ENCODE data around the gene FUOM.

FUOM gene

GRCh38 chr10:133353988-133354605, 3.7 kb downstream of the FUOM start:
- H3K9ac ChIP-seq (ENCODE audit: low read length): no peak overlapping the region

GRCh38 chr10:133353202-133353959, 4.4 kb downstream of the FUOM start:
- no peak overlapping the region for H3K4me3 ChIP-seq (ENCODE audit: low read depth in 1 of 2, low read length in 2 of 2)
- no peaks in the 10 kb centered on the region for H3K36me3 ChIP-seq (ENCODE audit: insufficient read depth, low read length)
- H3K27me3 ChIP-seq (ENCODE audit: control insufficient read depth in 1 of 2, insufficient read depth in 2 of 2, low read length in 2 of 2): peaks cover 0 to 40% of the 10 kb centered on the region in 2 donors
- H3K4me1 ChIP-seq (ENCODE audit: insufficient read depth, low read length): peaks cover 6% of the 10 kb centered on the region
- H3K9me3 ChIP-seq (ENCODE audit: low read length): no peaks in the 10 kb centered on the region
- H3K27ac ChIP-seq (ENCODE audit: low read depth, low read length): no peak overlapping the region
- H3K9ac ChIP-seq (ENCODE audit: low read length): no peak overlapping the region

More at GRCh38 chr10:133353988-133354605, 3.7 kb downstream of the FUOM start:
- no peak overlapping the region for H3K4me3 ChIP-seq (ENCODE audit: low read depth in 1 of 2, low read length in 2 of 2)
- H3K9me3 ChIP-seq (ENCODE audit: low read length): no peaks in the 10 kb centered on the region
- peaks cover 0 to 40% of the 10 kb centered on the region in 2 donors for H3K27me3 ChIP-seq (ENCODE audit: control insufficient read depth in 1 of 2, insufficient read depth in 2 of 2, low read length in 2 of 2)
- H3K36me3 ChIP-seq (ENCODE audit: insufficient read depth, low read length): no peaks in the 10 kb centered on the region
- H3K27ac ChIP-seq (ENCODE audit: low read depth, low read length): no peak overlapping the region
- peaks cover 6% of the 10 kb centered on the region for H3K4me1 ChIP-seq (ENCODE audit: insufficient read depth, low read length)

- H3K9me3 ChIP-seq (ENCODE audit: low read length): no peaks in the 10 kb centered on the region
- peaks cover 4% of the 10 kb centered on the region for H3K4me1 ChIP-seq (ENCODE audit: insufficient read depth, low read length)
- H3K27me3 ChIP-seq (ENCODE audit: control insufficient read depth in 1 of 2, insufficient read depth in 2 of 2, low read length in 2 of 2): peaks cover 0 to 45% of the 10 kb centered on the region in 2 donors
Measured at GRCh38 chr10:133351408-133352318, 6.2 kb downstream of the FUOM start.

GRCh38 chr10:133350950-133351329, 6.9 kb downstream of the FUOM start:
- H3K9me3 ChIP-seq (ENCODE audit: low read length): no peaks in the 10 kb centered on the region
- no peak overlapping the region for H3K9ac ChIP-seq (ENCODE audit: low read length)
- H3K4me1 ChIP-seq (ENCODE audit: insufficient read depth, low read length): no peaks in the 10 kb centered on the region
- no peaks in the 10 kb centered on the region for H3K36me3 ChIP-seq (ENCODE audit: insufficient read depth, low read length)
- no peak overlapping the region for H3K27ac ChIP-seq (ENCODE audit: low read depth, low read length)
- H3K4me3 ChIP-seq (ENCODE audit: low read depth in 1 of 2, low read length in 2 of 2): no peak overlapping the region
- peaks cover 0 to 43% of the 10 kb centered on the region in 2 donors for H3K27me3 ChIP-seq (ENCODE audit: control insufficient read depth in 1 of 2, insufficient read depth in 2 of 2, low read length in 2 of 2)

More at GRCh38 chr10:133351408-133352318, 6.2 kb downstream of the FUOM start:
- H3K27ac ChIP-seq (ENCODE audit: low read depth, low read length): no peak overlapping the region
- no peak overlapping the region for H3K9ac ChIP-seq (ENCODE audit: low read length)
- no peak overlapping the region for H3K4me3 ChIP-seq (ENCODE audit: low read depth in 1 of 2, low read length in 2 of 2)
- H3K36me3 ChIP-seq (ENCODE audit: insufficient read depth, low read length): no peaks in the 10 kb centered on the region

- H3K9me3 ChIP-seq (ENCODE audit: low read length): no peaks in the 10 kb centered on the region
- peaks cover 0 to 40% of the 10 kb centered on the region in 2 donors for H3K27me3 ChIP-seq (ENCODE audit: control insufficient read depth in 1 of 2, insufficient read depth in 2 of 2, low read length in 2 of 2)
- no peak overlapping the region for H3K9ac ChIP-seq (ENCODE audit: low read length)
Measured at GRCh38 chr10:133350283-133350949, 7.4 kb downstream of the FUOM start.

GRCh38 chr10:133349577-133350011, 8.2 kb downstream of the FUOM start:
- Histone ChIP-seq H3K36me3 (ENCODE audit: insufficient read depth, low read length) (no peaks in the 10 kb centered on the region), H3K27me3 (ENCODE audit: control insufficient read depth in 1 of 2, insufficient read depth in 2 of 2, low read length in 2 of 2) (peaks cover 0 to 37% of the 10 kb centered on the region in 2 donors), H3K4me1 (ENCODE audit: insufficient read depth, low read length) (no peaks in the 10 kb centered on the region), H3K4me3 (ENCODE audit: low read depth in 1 of 2, low read length in 2 of 2) (no peak overlapping the region), H3K9me3 (ENCODE audit: low read length) (no peaks in the 10 kb centered on the region), H3K9ac (ENCODE audit: low read length) (no peak overlapping the region), H3K27ac (ENCODE audit: low read depth, low read length) (no peak overlapping the region)

More at GRCh38 chr10:133350283-133350949, 7.4 kb downstream of the FUOM start:
- no peaks in the 10 kb centered on the region for H3K36me3 ChIP-seq (ENCODE audit: insufficient read depth, low read length)
- no peaks in the 10 kb centered on the region for H3K4me1 ChIP-seq (ENCODE audit: insufficient read depth, low read length)
- H3K27ac ChIP-seq (ENCODE audit: low read depth, low read length): no peak overlapping the region
- no peak overlapping the region for H3K4me3 ChIP-seq (ENCODE audit: low read depth in 1 of 2, low read length in 2 of 2)

GRCh38 chr10:133349160-133349568, 8.7 kb downstream of the FUOM start:
- no peak overlapping the region for H3K4me3 ChIP-seq (ENCODE audit: low read depth in 1 of 2, low read length in 2 of 2)
- H3K9ac ChIP-seq (ENCODE audit: low read length): no peak overlapping the region
- H3K9me3 ChIP-seq (ENCODE audit: low read length): no peaks in the 10 kb centered on the region
- H3K27ac ChIP-seq (ENCODE audit: low read depth, low read length): no peak overlapping the region
- no peaks in the 10 kb centered on the region for H3K4me1 ChIP-seq (ENCODE audit: insufficient read depth, low read length)
- no peaks in the 10 kb centered on the region for H3K36me3 ChIP-seq (ENCODE audit: insufficient read depth, low read length)
- H3K27me3 ChIP-seq (ENCODE audit: control insufficient read depth in 1 of 2, insufficient read depth in 2 of 2, low read length in 2 of 2): peaks cover 0 to 33% of the 10 kb centered on the region in 2 donors

GRCh38 chr10:133347710-133348517, 9.9 kb downstream of the FUOM start:
- Histone ChIP-seq H3K4me3 (ENCODE audit: low read depth in 1 of 2, low read length in 2 of 2) (no peak overlapping the region), H3K36me3 (ENCODE audit: insufficient read depth, low read length) (no peaks in the 10 kb centered on the region), H3K27ac (ENCODE audit: low read depth, low read length) (no peak overlapping the region), H3K9ac (ENCODE audit: low read length) (no peak overlapping the region), H3K4me1 (ENCODE audit: insufficient read depth, low read length) (no peaks in the 10 kb centered on the region), H3K9me3 (ENCODE audit: low read length) (no peaks in the 10 kb centered on the region), H3K27me3 (ENCODE audit: control insufficient read depth in 1 of 2, insufficient read depth in 2 of 2, low read length in 2 of 2) (peaks cover 0 to 35% of the 10 kb centered on the region in 2 donors)

- H3K27me3 ChIP-seq (ENCODE audit: control insufficient read depth in 1 of 2, insufficient read depth in 2 of 2, low read length in 2 of 2): peaks cover 5 to 31% of the 10 kb centered on the region in 2 donors
- H3K9me3 ChIP-seq (ENCODE audit: low read length): no peaks in the 10 kb centered on the region
- H3K36me3 ChIP-seq (ENCODE audit: insufficient read depth, low read length): no peaks in the 10 kb centered on the region
- no peak overlapping the region for H3K9ac ChIP-seq (ENCODE audit: low read length)
- H3K4me3 ChIP-seq (ENCODE audit: low read depth in 1 of 2, low read length in 2 of 2): no peak overlapping the region
- H3K4me1 ChIP-seq (ENCODE audit: insufficient read depth, low read length): no peaks in the 10 kb centered on the region
- no peak overlapping the region for H3K27ac ChIP-seq (ENCODE audit: low read depth, low read length)
Measured at GRCh38 chr10:133346413-133346812, 11.4 kb downstream of the FUOM start.

GRCh38 chr10:133344236-133344635, 13.6 kb downstream of the FUOM start:
- H3K27ac ChIP-seq (ENCODE audit: low read depth, low read length): no peak overlapping the region
- no peak overlapping the region for H3K9ac ChIP-seq (ENCODE audit: low read length)
- H3K36me3 ChIP-seq (ENCODE audit: insufficient read depth, low read length): no peaks in the 10 kb centered on the region
- no peaks in the 10 kb centered on the region for H3K4me1 ChIP-seq (ENCODE audit: insufficient read depth, low read length)
- H3K9me3 ChIP-seq (ENCODE audit: low read length): no peaks in the 10 kb centered on the region
- peaks cover 10 to 34% of the 10 kb centered on the region in 2 donors for H3K27me3 ChIP-seq (ENCODE audit: control insufficient read depth in 1 of 2, insufficient read depth in 2 of 2, low read length in 2 of 2)
- no peak overlapping the region for H3K4me3 ChIP-seq (ENCODE audit: low read depth in 1 of 2, low read length in 2 of 2)
